Osteoblast (primary cell): ENCODE measurements around the gene EAF1. TPM values are rescaled to one million over a fixed set of nuclear protein-coding genes. Genes with fewer than 3 reads are reported as not detected.
"Not testable (repeated sequence)": the region's sequence is repeated elsewhere in the genome, so short reads cannot be mapped to it uniquely, and the experiment has no call there.

Source experiments
- DNase-seq: peaks from one replicate; pipeline ENCODE4 v3.0.0; 2011; ENCODE audit warnings: low spot score, mixed read lengths; ENCODE audit not compliant: insufficient read length; ENCODE audit errors: missing footprints
- H2AFZ ChIP-seq: 2 replicates; pipeline ENCODE4 v1.6.0; 2011; ENCODE audit warnings: mild to moderate bottlenecking, low read length
- H3K27ac ChIP-seq: 2 replicates; pipeline ENCODE4 v1.5.1; 2011; ENCODE audit warnings: mild to moderate bottlenecking, low read depth, low read length, moderate library complexity
- H3K27me3 ChIP-seq: 2 replicates; pipeline ENCODE4 v1.6.0; 2012; ENCODE audit warnings: mild to moderate bottlenecking, control low read depth, inconsistent platforms, low read length, moderate library complexity; ENCODE audit not compliant: insufficient read depth
- H3K36me3 ChIP-seq: 2 replicates; pipeline ENCODE4 v1.5.1; 2011; ENCODE audit warnings: mild to moderate bottlenecking, low read length, control low read depth, moderate library complexity; ENCODE audit not compliant: insufficient read depth
- H3K4me1 ChIP-seq: 2 replicates; pipeline ENCODE4 v1.5.1; 2011; ENCODE audit warnings: mild to moderate bottlenecking, low read length, control low read depth, moderate library complexity; ENCODE audit not compliant: insufficient read depth
- H3K4me2 ChIP-seq: 2 replicates; pipeline ENCODE4 v1.6.0; 2011; ENCODE audit warnings: mild to moderate bottlenecking, low read length; ENCODE audit not compliant: insufficient read depth
- H3K4me3 ChIP-seq: fragments of 200-600 bp; sonication (generic); 3 replicates; pipeline ENCODE4 v1.5.1; 2012; ENCODE audit warnings: mild to moderate bottlenecking, low read length, inconsistent platforms; ENCODE audit not compliant: insufficient read depth
- H3K79me2 ChIP-seq: 2 replicates; pipeline ENCODE4 v1.6.0; 2012; ENCODE audit warnings: mild to moderate bottlenecking, low read length, control low read depth, inconsistent platforms; ENCODE audit not compliant: insufficient read depth
- H3K9me3 ChIP-seq: 2 replicates; pipeline ENCODE4 v1.5.1; 2011; ENCODE audit warnings: low read depth, low read length, control low read depth
- H4K20me1 ChIP-seq: 2 replicates; pipeline ENCODE4 v1.6.0; 2012; ENCODE audit warnings: mild to moderate bottlenecking, low read length, control low read depth; ENCODE audit not compliant: insufficient read depth
- total RNA-seq: library from RNA; depleted of rRNA; stranded (reverse); fragments of >200 nt; gene quantifications from 2 replicates; pipeline ENCODE4 v1.2.3, GENCODE V29; 2012
- TF ChIP-seq, protein P1 (sequence below): IDR thresholded peaks from 2 replicates; pipeline ENCODE4 v1.5.1; 2011; ENCODE audit warnings: mild to moderate bottlenecking, low read depth, low read length, moderate library complexity; ENCODE audit errors: extremely low read depth

EAF1 gene
- total RNA-seq, 1 donor = 29.0 TPM

GRCh38 chr3:15479400-15480224, 52.2 kb downstream of the EAF1 start:
- H2AFZ ChIP-seq = no peak overlapping the region
- DNase-seq = peak; percentile 53
- no peaks in the 10 kb centered on the region for H4K20me1 ChIP-seq
- no peaks in the 10 kb centered on the region for H3K9me3 ChIP-seq
- no peaks in the 10 kb centered on the region for H3K27me3 ChIP-seq
- H3K4me1 ChIP-seq = no peaks in the 10 kb centered on the region
- no peaks in the 10 kb centered on the region for H3K36me3 ChIP-seq
- TF ChIP-seq, protein P1, sequence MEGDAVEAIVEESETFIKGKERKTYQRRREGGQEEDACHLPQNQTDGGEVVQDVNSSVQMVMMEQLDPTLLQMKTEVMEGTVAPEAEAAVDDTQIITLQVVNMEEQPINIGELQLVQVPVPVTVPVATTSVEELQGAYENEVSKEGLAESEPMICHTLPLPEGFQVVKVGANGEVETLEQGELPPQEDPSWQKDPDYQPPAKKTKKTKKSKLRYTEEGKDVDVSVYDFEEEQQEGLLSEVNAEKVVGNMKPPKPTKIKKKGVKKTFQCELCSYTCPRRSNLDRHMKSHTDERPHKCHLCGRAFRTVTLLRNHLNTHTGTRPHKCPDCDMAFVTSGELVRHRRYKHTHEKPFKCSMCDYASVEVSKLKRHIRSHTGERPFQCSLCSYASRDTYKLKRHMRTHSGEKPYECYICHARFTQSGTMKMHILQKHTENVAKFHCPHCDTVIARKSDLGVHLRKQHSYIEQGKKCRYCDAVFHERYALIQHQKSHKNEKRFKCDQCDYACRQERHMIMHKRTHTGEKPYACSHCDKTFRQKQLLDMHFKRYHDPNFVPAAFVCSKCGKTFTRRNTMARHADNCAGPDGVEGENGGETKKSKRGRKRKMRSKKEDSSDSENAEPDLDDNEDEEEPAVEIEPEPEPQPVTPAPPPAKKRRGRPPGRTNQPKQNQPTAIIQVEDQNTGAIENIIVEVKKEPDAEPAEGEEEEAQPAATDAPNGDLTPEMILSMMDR = no peak
- H3K79me2 ChIP-seq = no peaks in the 10 kb centered on the region
- H3K4me3 ChIP-seq = no peak overlapping the region
- H3K4me2 ChIP-seq = no peak overlapping the region
- no peak overlapping the region for H3K27ac ChIP-seq

DNA sequence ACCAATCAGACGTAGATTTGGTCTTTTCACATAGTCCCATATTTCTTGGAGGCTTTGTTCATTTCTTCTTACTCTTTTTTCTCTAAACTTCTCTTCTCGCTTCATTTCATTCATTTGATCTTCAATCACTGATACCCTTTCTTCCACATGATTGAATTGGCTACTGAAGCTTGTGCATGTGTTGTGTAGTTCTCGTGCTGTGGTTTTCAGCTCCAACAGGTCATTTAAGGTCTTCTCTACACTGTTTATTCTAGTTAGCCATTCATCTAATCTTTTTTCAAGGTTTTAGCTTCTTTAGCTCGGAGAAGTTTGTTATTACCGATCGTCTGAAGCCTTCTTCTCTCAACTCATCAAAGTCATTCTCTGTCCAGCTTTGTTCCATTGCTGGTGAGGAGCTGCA, 57.2 kb downstream of the EAF1 start:
- H3K4me3 ChIP-seq, H3K9me3 ChIP-seq, H3K4me1 ChIP-seq, H2AFZ ChIP-seq, H3K79me2 ChIP-seq, H3K27me3 ChIP-seq, H3K36me3 ChIP-seq, H3K27ac ChIP-seq, DNase-seq, H4K20me1 ChIP-seq, H3K4me2 ChIP-seq: not testable (repeated sequence)

DNA sequence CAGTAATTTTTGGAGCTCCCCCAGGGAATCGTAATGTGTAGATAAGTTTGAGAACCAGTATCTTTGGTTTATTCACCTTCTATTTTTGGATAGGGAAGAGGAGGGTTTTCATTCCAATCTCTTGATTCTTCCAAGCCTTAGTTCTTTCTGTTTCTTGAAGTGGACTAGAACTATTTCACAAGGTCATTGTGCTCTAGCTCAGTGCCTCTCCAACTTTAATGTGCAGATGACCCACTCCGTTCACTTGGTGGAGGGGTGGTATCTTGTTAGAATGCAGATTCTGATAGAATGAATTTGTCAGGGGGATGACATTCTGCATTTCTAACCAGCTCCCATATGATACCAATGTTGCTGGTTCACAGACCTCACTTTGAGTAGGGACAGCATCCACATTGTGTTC, 58.6 kb downstream of the EAF1 start:
- H3K27me3 ChIP-seq = no peaks in the 10 kb centered on the region
- no peak overlapping the region for H2AFZ ChIP-seq
- H3K36me3 ChIP-seq = no peaks in the 10 kb centered on the region
- no peaks in the 10 kb centered on the region for H3K4me1 ChIP-seq
- H3K27ac ChIP-seq = no peak overlapping the region
- no peaks in the 10 kb centered on the region for H4K20me1 ChIP-seq
- TF ChIP-seq, protein P1 = no peak
- H3K4me3 ChIP-seq = no peak overlapping the region
- no peak overlapping the region for H3K4me2 ChIP-seq
- no peaks in the 10 kb centered on the region for H3K79me2 ChIP-seq
- no peaks in the 10 kb centered on the region for H3K9me3 ChIP-seq
- DNase-seq = no peak

DNA sequence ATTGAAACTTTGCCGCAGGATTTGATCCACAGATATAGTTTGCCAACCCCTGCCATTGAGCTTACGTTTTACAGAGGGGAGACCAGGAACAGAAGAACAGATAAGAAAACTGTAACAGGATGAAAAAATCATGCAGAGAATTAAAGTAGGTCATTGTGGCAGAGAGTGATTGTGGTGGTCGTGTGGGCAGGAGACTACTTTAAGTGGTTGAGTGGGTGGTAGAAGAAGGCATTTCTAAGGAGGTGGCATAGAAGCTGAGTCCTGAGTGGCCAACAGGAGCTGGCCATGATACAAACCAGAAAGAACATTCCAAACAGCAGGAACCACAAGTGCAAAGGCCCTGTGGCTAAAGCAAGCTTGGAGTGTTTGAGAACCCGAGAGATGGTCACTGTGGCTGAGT, 59.6 kb downstream of the EAF1 start:
- H4K20me1 ChIP-seq = no peaks in the 10 kb centered on the region
- no peaks in the 10 kb centered on the region for H3K36me3 ChIP-seq
- no peak overlapping the region for H2AFZ ChIP-seq
- no peak overlapping the region for H3K4me3 ChIP-seq
- H3K79me2 ChIP-seq = no peaks in the 10 kb centered on the region
- no peaks in the 10 kb centered on the region for H3K9me3 ChIP-seq
- H3K27ac ChIP-seq = no peak overlapping the region
- DNase-seq = no peak
- TF ChIP-seq, protein P1 = no peak
- H3K27me3 ChIP-seq = no peaks in the 10 kb centered on the region
- no peaks in the 10 kb centered on the region for H3K4me1 ChIP-seq
- H3K4me2 ChIP-seq = no peak overlapping the region
